ENCODE measurements around the gene IDH3G. TPM values are rescaled to one million over a fixed set of nuclear protein-coding genes. Genes with fewer than 3 reads are reported as not detected.
A peak's percentile ranks its signal among the peaks of the same experiment; 100 is the strongest.
"Not testable (repeated sequence)": the region's sequence is repeated elsewhere in the genome, so short reads cannot be mapped to it uniquely, and the experiment has no call there.

Gene IDH3G
- total RNA-seq, 6 donors from 2014 or later, result 43.5 to 98.5 (median 57.4) TPM

GRCh38 chrX:153762626-153763173 is 31.5 kb downstream of the IDH3G start:
- Histone ChIP-seq H3K36me3 (no peaks in the 10 kb centered on the region), H3K27ac (no peak overlapping the region), H3K4me1 (peaks cover 0 to 10% (median 4%) of the 10 kb centered on the region in 4 donors), H3K27me3 (no peaks in the 10 kb centered on the region), H3K9me3 (no peaks in the 10 kb centered on the region), H3K4me3 (no peak overlapping the region)
- 86 to 94% methylated on average over 5 to 14 of the region's 14 CpGs for WGBS, 2 donors
- no peak for ATAC-seq (ENCODE audit: low FRiP score in 2 of 2)
- DNase-seq, result no peak
- TF ChIP-seq EP300 (IDR thresholded peaks at IDR 0.05) (no peak), CTCF (IDR thresholded peaks at IDR 0.05) (no peak), POLR2AphosphoS5 (IDR thresholded peaks at IDR 0.05) (no peak), POLR2A (IDR thresholded peaks at IDR 0.05) (no peak)

- DNase-seq (peak in 1 of 2 donors; percentile 8), ATAC-seq (ENCODE audit: low FRiP score in 2 of 2) (no peak)
- H3K27me3 ChIP-seq, result no peaks in the 10 kb centered on the region
- H3K9me3 ChIP-seq, result no peaks in the 10 kb centered on the region
- TF ChIP-seq EP300 (IDR thresholded peaks at IDR 0.05), result no peak
- no peak for TF ChIP-seq POLR2A (IDR thresholded peaks at IDR 0.05)
- no peak for TF ChIP-seq CTCF (IDR thresholded peaks at IDR 0.05)
- no peak for TF ChIP-seq POLR2AphosphoS5 (IDR thresholded peaks at IDR 0.05)
- 62 to 79% methylated on average over 6 to 15 of the region's 15 CpGs for WGBS, 2 donors
- H3K27ac ChIP-seq, result no peak overlapping the region
- peaks cover 0 to 10% (median 4%) of the 10 kb centered on the region in 4 donors for H3K4me1 ChIP-seq
- no peaks in the 10 kb centered on the region for H3K36me3 ChIP-seq
- no peak overlapping the region for H3K4me3 ChIP-seq
These were observed 32.3 kb downstream of the IDH3G start for GRCh38 chrX:153761863-153762262.

DNA sequence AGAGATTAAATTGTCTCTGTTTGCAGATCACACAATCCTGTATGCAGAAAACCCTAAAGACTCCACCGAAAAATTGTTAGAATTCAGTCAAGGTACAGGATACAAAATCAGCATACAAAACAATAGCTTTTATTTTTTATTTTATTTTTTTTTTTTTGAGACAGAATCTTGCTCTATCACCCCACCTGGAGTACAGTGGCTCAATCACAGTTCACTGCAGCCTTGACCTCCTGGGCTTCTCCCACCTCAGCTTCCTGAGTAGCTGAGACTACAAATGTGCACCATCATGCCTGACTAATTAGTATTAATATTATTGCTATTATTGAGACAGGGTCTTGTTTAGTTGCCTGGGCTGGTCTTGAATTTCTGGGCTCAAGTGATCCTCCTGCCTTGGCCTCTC is 39.0 kb downstream of the IDH3G start:
- ATAC-seq (ENCODE audit: low FRiP score in 2 of 2) (no peak), DNase-seq (no peak)
- Histone ChIP-seq H3K36me3 (no peaks in the 10 kb centered on the region), H3K4me3 (no peak overlapping the region), H3K27me3 (no peaks in the 10 kb centered on the region), H3K27ac (no peak overlapping the region), H3K4me1 (no peaks in the 10 kb centered on the region), H3K9me3 (peaks cover 0 to 6% (median 0%) of the 10 kb centered on the region in 4 donors)
- WGBS, 2 donors, result 85 to 95% methylated on average over 1 of the region's 1 CpG
- no peak for TF ChIP-seq CTCF (IDR thresholded peaks at IDR 0.05)
- no peak for TF ChIP-seq POLR2A (IDR thresholded peaks at IDR 0.05)
- TF ChIP-seq EP300 (IDR thresholded peaks at IDR 0.05), result no peak
- TF ChIP-seq POLR2AphosphoS5 (IDR thresholded peaks at IDR 0.05), result no peak

DNA sequence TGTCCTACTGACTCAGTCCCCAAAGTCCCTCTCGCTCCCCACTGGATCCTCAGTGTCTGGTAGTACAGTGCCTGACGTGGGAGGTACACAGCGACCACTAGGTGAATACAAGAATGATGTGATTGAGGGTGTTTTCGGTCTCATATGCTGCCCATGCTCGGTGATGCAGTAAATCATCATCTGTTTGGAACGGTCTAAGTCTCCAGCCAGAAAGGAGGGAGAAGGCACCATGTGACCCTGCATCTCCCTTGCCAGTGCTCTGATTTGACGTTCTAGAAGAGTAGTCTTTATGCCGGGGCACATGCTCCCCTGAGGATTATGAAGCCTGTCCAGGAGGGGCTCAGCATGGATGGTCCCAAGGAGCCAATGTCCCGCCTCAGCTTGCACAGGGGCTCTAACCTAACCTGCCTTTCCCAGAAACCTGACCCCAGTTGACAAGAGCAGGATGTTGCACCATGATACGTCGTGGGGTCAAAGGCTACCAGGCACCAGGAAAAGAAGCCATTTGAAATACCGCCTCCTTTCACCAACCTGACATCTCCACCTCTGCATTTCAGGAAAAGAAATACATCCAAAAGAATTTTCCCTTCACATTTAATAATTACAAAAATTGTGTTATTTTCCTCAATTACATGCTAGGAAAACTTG is 43.9 kb downstream of the IDH3G start:
- 67 to 76% methylated on average over 4 to 12 of the region's 12 CpGs for WGBS, 2 donors
- no peak overlapping the region for H3K4me3 ChIP-seq

GRCh38 chrX:153749017-153749416 is 45.2 kb downstream of the IDH3G start:
- not testable (repeated sequence) for DNase-seq
- WGBS, 2 donors, result 83 to 86% methylated on average over 7 of the region's 7 CpGs

More for the DNA sequence above, 43.9 kb downstream of the IDH3G start:
- TF ChIP-seq CTCF (IDR thresholded peaks at IDR 0.05) (no peak), POLR2AphosphoS5 (IDR thresholded peaks at IDR 0.05) (no peak), POLR2A (IDR thresholded peaks at IDR 0.05) (no peak), EP300 (IDR thresholded peaks at IDR 0.05) (no peak)
- Histone ChIP-seq H3K27ac (no peak overlapping the region), H3K36me3 (no peaks in the 10 kb centered on the region), H3K4me1 (no peaks in the 10 kb centered on the region), H3K27me3 (no peaks in the 10 kb centered on the region), H3K9me3 (no peaks in the 10 kb centered on the region)
- ATAC-seq (ENCODE audit: low FRiP score in 2 of 2) (no peak), DNase-seq (no peak)

GRCh38 chrX:153746991-153747390 is 47.2 kb downstream of the IDH3G start:
- H3K27ac ChIP-seq, result not testable (repeated sequence)

More at GRCh38 chrX:153749017-153749416, 45.2 kb downstream of the IDH3G start:
- H3K27me3 ChIP-seq; H3K4me3 ChIP-seq; H3K4me1 ChIP-seq; H3K27ac ChIP-seq; H3K36me3 ChIP-seq; ATAC-seq (ENCODE audit: low FRiP score in 2 of 2); H3K9me3 ChIP-seq: not testable (repeated sequence)

More at GRCh38 chrX:153746991-153747390, 47.2 kb downstream of the IDH3G start:
- not testable (repeated sequence) for H3K36me3 ChIP-seq; H3K4me3 ChIP-seq; ATAC-seq (ENCODE audit: low FRiP score in 2 of 2); H3K27me3 ChIP-seq; H3K9me3 ChIP-seq; DNase-seq
- WGBS, 2 donors, result 67 to 75% methylated on average over 6 of the region's 6 CpGs
- peaks cover 0 to 12% (median 3%) of the 10 kb centered on the region in 4 donors for H3K4me1 ChIP-seq

All from upper lobe of left lung (tissue), 6 donors.